Activated CD4-positive, alpha-beta memory T cell treated with anti-CD3 and anti-CD28 coated beads, Interleukin-2, amount 10 ng/mL, durations not matched to agents 7 days and 5 days (primary cell): ENCODE measurements around the gene KCNA2. TPM values are rescaled to one million over a fixed set of nuclear protein-coding genes. Genes with fewer than 3 reads are reported as not detected.

Experiments
- CTCF ChIA-PET: fragments of 350-600 bp; sonication (Branson Sonifier 250); formaldehyde crosslinking; loops from one replicate; lab custom pipeline; 2021; ENCODE audit warnings: antibody characterized with exemption, inconsistent platforms; lab: Charles Lee
- POLR2A ChIA-PET: fragments of 350-600 bp; sonication (Branson Sonifier 250); formaldehyde crosslinking; loops from one replicate; lab custom pipeline; 2021; ENCODE audit warnings: antibody characterized with exemption; lab: Charles Lee
- DNase-seq: peaks from one replicate; pipeline ENCODE4 v3.0.0-alpha.2; 2020
- H3K27ac Mint-ChIP-seq: one replicate; pipeline ENCODE4 v1.8.0; 2021; ENCODE audit warnings: mild to moderate bottlenecking, mixed read lengths
- H3K27me3 Mint-ChIP-seq: one replicate; pipeline ENCODE4 v1.8.0; 2021; ENCODE audit warnings: mixed read lengths
- H3K36me3 Mint-ChIP-seq: one replicate; pipeline ENCODE4 v1.8.0; 2021; ENCODE audit warnings: low read depth, mixed read lengths
- H3K4me1 Mint-ChIP-seq: one replicate; pipeline ENCODE4 v1.8.0; 2021; ENCODE audit warnings: mixed read lengths
- H3K4me3 Mint-ChIP-seq: one replicate; pipeline ENCODE4 v1.8.0; 2021; ENCODE audit warnings: mild to moderate bottlenecking, mixed read lengths
- H3K9me3 Mint-ChIP-seq: one replicate; pipeline ENCODE4 v1.8.0; 2021; ENCODE audit warnings: mixed read lengths
- total RNA-seq, 2 experiments: library from RNA; stranded (reverse); gene quantifications; one replicate each; pipeline ENCODE4 v1.2.3, GENCODE V29; 2021

KCNA2 gene
- total RNA-seq, 2 experiments from 2014 or later: 5.9 to 6.6 TPM

- ChIA-PET CTCF (interaction anchor here (1.0 to 1.8 kb wide), 2 partner anchors 42 to 139 kb away, joined by 4 to 5 read pairs; no protein-coding TSS in a partner anchor), POLR2A (interaction anchor here (0.9 to 15.0 kb wide), 4 partner anchors 9 to 48 kb away, joined by 3 to 326 read pairs (median 106); partner anchors contain the start of gene KCNA3)
- no peak overlapping the region for H3K4me3 Mint-ChIP-seq
- peaks cover 6% of the 10 kb centered on the region for H3K9me3 Mint-ChIP-seq
- H3K4me1 Mint-ChIP-seq: peaks cover 46% of the 10 kb centered on the region
- no peak for DNase-seq
- no peaks in the 10 kb centered on the region for H3K27me3 Mint-ChIP-seq
- peak overlapping the region; percentile 57 for H3K27ac Mint-ChIP-seq
- peaks cover 52% of the 10 kb centered on the region for H3K36me3 Mint-ChIP-seq
Measured at GRCh38 chr1:110626889-110627288, 20.7 kb upstream of the KCNA2 start.

DNA sequence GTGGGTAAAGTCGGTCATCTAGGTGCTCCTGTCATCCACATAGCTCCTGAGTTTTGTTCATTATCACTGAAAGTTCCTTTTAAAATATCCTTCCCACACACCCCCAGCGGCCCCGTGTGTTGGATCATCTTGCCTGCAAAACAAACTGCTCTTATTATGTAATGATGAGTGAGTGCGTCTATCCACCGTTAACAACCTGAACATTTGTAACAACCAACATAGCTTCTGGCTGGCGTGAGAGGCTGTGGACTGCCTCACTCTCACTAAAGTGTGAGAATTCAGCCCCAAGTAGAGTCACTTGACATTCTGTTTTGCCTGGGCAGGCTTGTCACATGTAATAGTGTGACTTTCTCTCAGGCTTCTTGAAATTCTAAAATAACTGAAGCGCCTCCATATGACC lies 14.5 kb upstream of the KCNA2 start:
- Mint-ChIP-seq H3K4me1 (peaks cover 58% of the 10 kb centered on the region), H3K4me3 (peak overlapping the region; percentile 74), H3K27me3 (no peaks in the 10 kb centered on the region), H3K27ac (peak overlapping the region; percentile 83), H3K36me3 (peaks cover 44% of the 10 kb centered on the region), H3K9me3 (peaks cover 6% of the 10 kb centered on the region)
- CTCF ChIA-PET: interaction anchor here (1.8 to 6.4 kb wide), 13 partner anchors 10 to 167 kb away, joined by 5 to 158 read pairs (median 18); partner anchors contain the start of gene KCNA3
- DNase-seq: peak; percentile 14
- POLR2A ChIA-PET: interaction anchor here (1.1 to 4.3 kb wide), 11 partner anchors 10 to 161 kb away, joined by 3 to 92 read pairs (median 31); partner anchors contain the start of gene KCNA3

DNA sequence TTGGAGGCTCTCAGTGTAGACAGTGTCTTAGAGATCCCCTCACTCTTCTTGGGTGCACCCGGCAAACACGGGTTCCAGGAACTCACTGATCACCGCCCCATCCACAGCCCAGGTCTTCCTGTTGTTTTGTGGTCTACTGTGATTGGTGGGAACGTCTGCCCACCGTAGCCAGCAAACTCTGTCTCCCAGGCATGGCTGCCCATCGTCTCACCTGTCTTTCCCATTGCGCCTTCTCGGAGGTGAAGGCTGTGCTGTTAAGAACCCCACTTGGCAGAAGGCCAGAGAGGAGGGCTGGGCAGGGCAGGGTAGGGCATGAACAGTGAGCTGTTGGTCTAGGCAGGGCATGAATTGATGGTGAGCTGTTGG lies 14.1 kb upstream of the KCNA2 start:
- CTCF ChIA-PET: interaction anchor here (0.6 to 6.4 kb wide), 45 partner anchors 10 to 410 kb away, joined by 3 to 158 read pairs (median 6); partner anchors contain the start of genes KCNA2 and KCNA3
- peak overlapping the region; percentile 83 for H3K27ac Mint-ChIP-seq
- POLR2A ChIA-PET: interaction anchor here (0.8 to 4.3 kb wide), 29 partner anchors 10 to 344 kb away, joined by 3 to 92 read pairs (median 8); partner anchors contain the start of genes CD53, KCNA3 and RBM15
- no peaks in the 10 kb centered on the region for H3K27me3 Mint-ChIP-seq
- peaks cover 41% of the 10 kb centered on the region for H3K36me3 Mint-ChIP-seq
- peak overlapping the region; percentile 74 for H3K4me3 Mint-ChIP-seq
- DNase-seq: peak; percentile 45
- peaks cover 6% of the 10 kb centered on the region for H3K9me3 Mint-ChIP-seq
- H3K4me1 Mint-ChIP-seq: peaks cover 60% of the 10 kb centered on the region

DNA sequence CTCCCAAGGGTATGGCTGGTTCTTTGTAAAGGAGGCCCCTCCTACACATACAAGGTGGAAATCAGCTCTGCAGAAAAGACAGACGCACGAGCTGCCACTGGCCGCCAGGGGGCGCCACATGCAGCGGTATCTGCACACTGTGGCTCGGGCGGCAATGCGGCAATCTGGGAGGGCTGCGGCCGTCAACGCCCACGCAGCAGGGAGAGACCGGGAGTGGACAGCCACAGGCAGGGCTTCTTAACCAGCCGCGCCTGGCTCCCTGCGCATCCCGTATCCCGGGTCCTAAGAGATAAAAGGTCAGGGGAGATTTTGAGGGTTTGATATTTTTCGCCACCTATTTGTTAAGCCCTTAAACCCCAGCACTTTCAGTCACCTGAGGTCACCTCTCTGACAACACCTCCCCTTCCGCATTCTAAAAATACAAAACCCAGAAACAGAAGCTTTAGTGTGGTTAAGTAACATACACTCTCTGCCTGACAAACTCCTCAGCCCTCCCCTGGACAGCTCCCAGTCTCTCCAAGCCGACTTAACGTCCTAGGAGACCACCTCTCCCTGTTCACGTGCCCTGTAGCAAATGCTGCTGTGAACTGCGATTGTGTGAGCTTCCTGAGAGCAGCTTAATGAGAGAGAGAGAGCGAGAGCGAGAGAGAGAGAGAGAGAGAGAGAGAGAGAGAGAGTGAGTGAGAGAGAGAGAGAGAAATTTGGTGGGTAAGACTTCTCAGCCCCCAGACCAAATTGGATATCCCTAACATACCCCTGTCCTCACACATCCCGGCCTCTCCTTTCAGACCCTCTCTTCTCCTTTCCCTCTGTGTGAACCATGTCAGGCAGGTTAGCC lies 13.5 kb upstream of the KCNA2 start:
- peak; percentile 93 for DNase-seq
- POLR2A ChIA-PET: interaction anchor here (0.6 to 4.3 kb wide), 36 partner anchors 9 to 850 kb away, joined by 3 to 92 read pairs (median 5); partner anchors contain the start of genes CD53, KCNA2, KCNA3 and RBM15
- Mint-ChIP-seq H3K27me3 (no peaks in the 10 kb centered on the region), H3K9me3 (peaks cover 6% of the 10 kb centered on the region), H3K4me3 (peak overlapping the region; percentile 74), H3K36me3 (peaks cover 37% of the 10 kb centered on the region), H3K27ac (peak overlapping the region; percentile 83), H3K4me1 (peaks cover 60% of the 10 kb centered on the region)
- CTCF ChIA-PET: interaction anchor here (0.6 to 6.4 kb wide), 55 partner anchors 10 to 411 kb away, joined by 3 to 158 read pairs (median 5); partner anchors contain the start of genes KCNA2 and KCNA3

DNA sequence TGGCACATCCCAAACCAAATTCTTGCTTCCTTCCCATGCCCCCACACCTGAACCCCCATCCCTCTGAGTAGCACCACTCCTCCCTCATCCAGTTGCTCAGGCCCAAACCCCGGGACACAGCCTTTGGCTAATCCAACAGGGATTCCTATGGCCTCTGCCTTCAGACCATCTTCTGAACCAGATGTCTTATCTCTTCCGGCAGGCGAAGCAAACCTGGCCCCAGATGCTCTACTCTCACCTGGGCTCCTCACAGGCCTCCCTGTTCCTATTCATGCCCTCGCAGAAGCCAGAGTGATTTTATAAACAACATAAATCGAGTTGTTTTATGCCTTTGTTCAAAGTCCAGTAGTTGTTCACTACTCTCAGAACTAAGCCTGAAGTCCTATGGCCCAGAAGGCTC lies 12.5 kb upstream of the KCNA2 start:
- peaks cover 57% of the 10 kb centered on the region for H3K4me1 Mint-ChIP-seq
- H3K36me3 Mint-ChIP-seq: peaks cover 32% of the 10 kb centered on the region
- H3K4me3 Mint-ChIP-seq: no peak overlapping the region
- no peaks in the 10 kb centered on the region for H3K27me3 Mint-ChIP-seq
- POLR2A ChIA-PET: interaction anchor here (0.7 to 4.3 kb wide), 29 partner anchors 12 to 851 kb away, joined by 3 to 92 read pairs (median 6); partner anchors contain the start of genes CD53, KCNA3 and RBM15
- no peak overlapping the region for H3K27ac Mint-ChIP-seq
- peak; percentile 15 for DNase-seq
- peaks cover 5% of the 10 kb centered on the region for H3K9me3 Mint-ChIP-seq
- CTCF ChIA-PET: interaction anchor here (0.6 to 6.4 kb wide), 43 partner anchors 9 to 374 kb away, joined by 3 to 158 read pairs (median 6); partner anchors contain the start of genes KCNA2 and KCNA3

- no peak overlapping the region for H3K27ac Mint-ChIP-seq
Measured at GRCh38 chr1:110617589-110617988, 11.4 kb upstream of the KCNA2 start.

GRCh38 chr1:110617116-110617515 lies 11.0 kb upstream of the KCNA2 start:
- H3K4me1 Mint-ChIP-seq: peaks cover 66% of the 10 kb centered on the region
- no peaks in the 10 kb centered on the region for H3K27me3 Mint-ChIP-seq
- peaks cover 23% of the 10 kb centered on the region for H3K36me3 Mint-ChIP-seq
- no peak overlapping the region for H3K4me3 Mint-ChIP-seq
- H3K27ac Mint-ChIP-seq: no peak overlapping the region
- H3K9me3 Mint-ChIP-seq: no peaks in the 10 kb centered on the region
- ChIA-PET CTCF (interaction anchor here (1.0 to 6.4 kb wide), 11 partner anchors 8 to 170 kb away, joined by 3 to 135 read pairs (median 6); partner anchors contain the start of gene KCNA2), POLR2A (interaction anchor here (0.8 to 4.3 kb wide), 5 partner anchors 51 to 257 kb away, joined by 3 to 66 read pairs (median 5); partner anchors contain the start of gene KCNA3)
- DNase-seq: peak; percentile 9

More at GRCh38 chr1:110617589-110617988, 11.4 kb upstream of the KCNA2 start:
- no peaks in the 10 kb centered on the region for H3K9me3 Mint-ChIP-seq
- peaks cover 63% of the 10 kb centered on the region for H3K4me1 Mint-ChIP-seq
- H3K36me3 Mint-ChIP-seq: peaks cover 23% of the 10 kb centered on the region
- H3K27me3 Mint-ChIP-seq: no peaks in the 10 kb centered on the region
- peak; percentile 14 for DNase-seq
- ChIA-PET CTCF (interaction anchor here (0.9 to 6.4 kb wide), 8 partner anchors 9 to 170 kb away, joined by 3 to 135 read pairs (median 12); no protein-coding TSS in a partner anchor), POLR2A (interaction anchor here (0.9 to 4.3 kb wide), 4 partner anchors 19 to 157 kb away, joined by 5 to 66 read pairs (median 5); no protein-coding TSS in a partner anchor)
- no peak overlapping the region for H3K4me3 Mint-ChIP-seq

DNA sequence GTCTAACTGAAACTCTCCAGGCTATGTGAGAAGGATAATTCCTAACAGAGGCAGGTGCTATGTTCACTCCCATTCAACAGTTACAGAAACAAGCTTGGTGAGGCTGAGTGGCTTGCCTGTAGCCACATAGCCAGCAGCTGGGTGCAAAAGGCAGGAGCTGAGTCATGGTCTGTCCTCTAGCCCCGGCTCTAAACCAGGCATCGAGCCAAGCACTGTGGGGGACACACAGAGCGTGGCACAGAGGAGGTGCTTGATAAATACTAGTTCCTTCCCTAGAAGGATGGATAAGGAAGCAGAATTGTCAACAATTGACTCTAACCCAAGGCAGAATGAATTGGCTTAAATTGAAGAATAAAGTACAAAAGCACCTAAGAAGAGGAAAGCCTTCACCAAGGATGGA lies 10.4 kb upstream of the KCNA2 start:
- no peak overlapping the region for H3K27ac Mint-ChIP-seq
- ChIA-PET CTCF (interaction anchor here (0.6 to 6.4 kb wide), 15 partner anchors 10 to 208 kb away, joined by 3 to 135 read pairs (median 4); partner anchors contain the start of gene KCNA2), POLR2A (interaction anchor here (0.8 to 1.6 kb wide), 5 partner anchors 52 to 258 kb away, joined by 3 to 5 read pairs (median 3); partner anchors contain the start of gene KCNA3)
- H3K27me3 Mint-ChIP-seq: no peaks in the 10 kb centered on the region
- no peak overlapping the region for H3K4me3 Mint-ChIP-seq
- H3K9me3 Mint-ChIP-seq: no peaks in the 10 kb centered on the region
- DNase-seq: no peak
- peaks cover 66% of the 10 kb centered on the region for H3K4me1 Mint-ChIP-seq
- H3K36me3 Mint-ChIP-seq: peaks cover 23% of the 10 kb centered on the region

GRCh38 chr1:110615548-110616130 lies 9.5 kb upstream of the KCNA2 start:
- H3K4me1 Mint-ChIP-seq: peaks cover 62% of the 10 kb centered on the region
- DNase-seq: peak; percentile 77
- peaks cover 17% of the 10 kb centered on the region for H3K36me3 Mint-ChIP-seq
- ChIA-PET POLR2A (interaction anchor here (1.0 kb wide), 1 partner anchor 150 kb away, joined by 3 read pairs; no protein-coding TSS in a partner anchor), CTCF (interaction anchor here (1.5 to 6.4 kb wide), 5 partner anchors 19 to 166 kb away, joined by 4 to 135 read pairs (median 17); no protein-coding TSS in a partner anchor)
- no peak overlapping the region for H3K4me3 Mint-ChIP-seq
- H3K9me3 Mint-ChIP-seq: no peaks in the 10 kb centered on the region
- no peaks in the 10 kb centered on the region for H3K27me3 Mint-ChIP-seq
- no peak overlapping the region for H3K27ac Mint-ChIP-seq

- no peak overlapping the region for H3K27ac Mint-ChIP-seq
- peaks cover 58% of the 10 kb centered on the region for H3K4me1 Mint-ChIP-seq
- no peak overlapping the region for H3K4me3 Mint-ChIP-seq
- ChIA-PET POLR2A (interaction anchor here (0.8 to 2.7 kb wide), 3 partner anchors 8 to 268 kb away, joined by 3 to 9 read pairs (median 3); no protein-coding TSS in a partner anchor), CTCF (interaction anchor here (2.1 to 3.4 kb wide), 3 partner anchors 56 to 170 kb away, joined by 6 to 11 read pairs (median 11); no protein-coding TSS in a partner anchor)
- H3K9me3 Mint-ChIP-seq: no peaks in the 10 kb centered on the region
- H3K27me3 Mint-ChIP-seq: peaks cover 22% of the 10 kb centered on the region
- peaks cover 2% of the 10 kb centered on the region for H3K36me3 Mint-ChIP-seq
- peak; percentile 11 for DNase-seq
Measured at GRCh38 chr1:110612060-110612745, 6.0 kb upstream of the KCNA2 start.

DNA sequence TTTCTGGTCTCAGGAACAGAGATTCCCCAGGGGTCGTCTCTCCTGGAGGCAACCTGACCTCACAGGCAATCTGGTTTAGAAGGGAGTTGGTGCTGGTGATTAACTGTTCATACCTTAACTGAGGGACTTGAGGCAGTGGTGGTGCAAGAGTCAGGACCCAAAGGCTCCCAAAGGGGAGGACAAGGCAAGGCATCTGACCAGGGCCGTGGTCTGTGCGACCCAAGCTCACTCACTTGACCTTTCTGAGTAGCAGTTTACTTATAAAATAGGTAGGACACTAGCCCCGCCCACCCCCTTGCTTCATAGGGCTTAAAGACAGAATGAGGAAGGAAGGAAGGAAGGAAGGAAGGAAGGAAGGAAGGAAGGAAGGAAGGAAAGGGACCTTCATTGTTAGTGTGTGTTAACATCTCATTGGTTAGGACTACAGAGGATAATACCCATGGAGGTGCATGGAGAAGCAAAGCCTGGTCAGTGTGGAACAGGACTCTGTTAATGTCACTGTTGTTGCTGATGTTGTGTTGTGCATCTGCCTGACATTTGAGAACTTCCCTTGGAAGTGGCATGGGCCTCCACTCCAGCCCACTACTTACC lies 4.6 kb upstream of the KCNA2 start:
- Mint-ChIP-seq H3K27me3 (peaks cover 32% of the 10 kb centered on the region), H3K36me3 (no peaks in the 10 kb centered on the region), H3K27ac (no peak overlapping the region), H3K4me3 (no peak overlapping the region), H3K4me1 (peaks cover 54% of the 10 kb centered on the region), H3K9me3 (no peaks in the 10 kb centered on the region)
- no peak for DNase-seq
- ChIA-PET POLR2A (interaction anchor here (0.6 to 2.7 kb wide), 4 partner anchors 9 to 269 kb away, joined by 3 to 9 read pairs (median 3); no protein-coding TSS in a partner anchor), CTCF (interaction anchor here (0.7 to 3.2 kb wide), 5 partner anchors 9 to 158 kb away, joined by 3 to 18 read pairs (median 11); no protein-coding TSS in a partner anchor)
